HL-60 (cell line): Measurements from ENCODE around the gene ECHS1.

Experiments used
- GABPA ChIP-seq: IDR thresholded peaks from 2 replicates; pipeline ENCODE4 v1.6.1; 2012; ENCODE audit warnings: low read depth
- POLR2AphosphoS5 ChIP-seq: IDR thresholded peaks from 2 replicates; pipeline ENCODE4 v1.6.1; 2012; ENCODE audit warnings: low read depth
- TF ChIP-seq, protein P1 (sequence below): IDR thresholded peaks from one replicate; pipeline ENCODE4 v1.5.1; 2011; ENCODE audit warnings: low read length, control low read depth, inconsistent platforms; ENCODE audit not compliant: insufficient read depth

DNA sequence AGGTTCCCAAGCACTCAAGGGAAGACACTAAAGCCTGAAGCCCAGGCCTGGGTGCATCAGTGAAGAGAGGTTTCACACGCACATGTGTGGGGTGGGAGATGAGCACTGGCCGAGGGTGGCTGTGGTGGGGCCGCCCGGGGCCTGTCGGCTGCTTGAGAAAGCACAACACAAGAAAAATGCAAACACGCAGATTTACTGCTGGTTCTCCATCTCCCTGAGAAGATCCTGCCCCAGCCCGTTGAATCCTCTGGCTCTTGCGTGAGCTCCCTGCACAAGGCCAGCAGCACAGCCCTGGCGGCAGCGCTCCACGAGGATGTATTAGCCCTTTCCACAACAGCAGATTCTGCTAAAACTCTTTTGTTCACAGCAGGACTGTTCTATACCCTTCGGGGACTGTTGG is 58.2 kb downstream of the ECHS1 start:
- TF ChIP-seq, protein P1, sequence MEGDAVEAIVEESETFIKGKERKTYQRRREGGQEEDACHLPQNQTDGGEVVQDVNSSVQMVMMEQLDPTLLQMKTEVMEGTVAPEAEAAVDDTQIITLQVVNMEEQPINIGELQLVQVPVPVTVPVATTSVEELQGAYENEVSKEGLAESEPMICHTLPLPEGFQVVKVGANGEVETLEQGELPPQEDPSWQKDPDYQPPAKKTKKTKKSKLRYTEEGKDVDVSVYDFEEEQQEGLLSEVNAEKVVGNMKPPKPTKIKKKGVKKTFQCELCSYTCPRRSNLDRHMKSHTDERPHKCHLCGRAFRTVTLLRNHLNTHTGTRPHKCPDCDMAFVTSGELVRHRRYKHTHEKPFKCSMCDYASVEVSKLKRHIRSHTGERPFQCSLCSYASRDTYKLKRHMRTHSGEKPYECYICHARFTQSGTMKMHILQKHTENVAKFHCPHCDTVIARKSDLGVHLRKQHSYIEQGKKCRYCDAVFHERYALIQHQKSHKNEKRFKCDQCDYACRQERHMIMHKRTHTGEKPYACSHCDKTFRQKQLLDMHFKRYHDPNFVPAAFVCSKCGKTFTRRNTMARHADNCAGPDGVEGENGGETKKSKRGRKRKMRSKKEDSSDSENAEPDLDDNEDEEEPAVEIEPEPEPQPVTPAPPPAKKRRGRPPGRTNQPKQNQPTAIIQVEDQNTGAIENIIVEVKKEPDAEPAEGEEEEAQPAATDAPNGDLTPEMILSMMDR: no peak
- TF ChIP-seq POLR2AphosphoS5: no peak
- no peak for TF ChIP-seq GABPA
